ENCODE results near the gene CALHM3. TPM values are rescaled to one million over a fixed set of nuclear protein-coding genes. Genes with fewer than 3 reads are reported as not detected.

The CALHM3 gene
- total and polyA plus RNA-seq, 2 experiments from 2014 or later = 0.14 to 0.19 TPM

- no peak for TF ChIP-seq EZH2phosphoT487 (IDR thresholded peaks at IDR 0.05; ENCODE audit: unreplicated experiment)
- no peak for TF ChIP-seq EZH2 (IDR thresholded peaks at IDR 0.05; ENCODE audit: low read depth, unreplicated experiment)
- TF ChIP-seq ETS1 (IDR thresholded peaks at IDR 0.05) = no peak
Measured at GRCh38 chr10:103442031-103442461, 37.0 kb downstream of the CALHM3 start (continued).

DNA sequence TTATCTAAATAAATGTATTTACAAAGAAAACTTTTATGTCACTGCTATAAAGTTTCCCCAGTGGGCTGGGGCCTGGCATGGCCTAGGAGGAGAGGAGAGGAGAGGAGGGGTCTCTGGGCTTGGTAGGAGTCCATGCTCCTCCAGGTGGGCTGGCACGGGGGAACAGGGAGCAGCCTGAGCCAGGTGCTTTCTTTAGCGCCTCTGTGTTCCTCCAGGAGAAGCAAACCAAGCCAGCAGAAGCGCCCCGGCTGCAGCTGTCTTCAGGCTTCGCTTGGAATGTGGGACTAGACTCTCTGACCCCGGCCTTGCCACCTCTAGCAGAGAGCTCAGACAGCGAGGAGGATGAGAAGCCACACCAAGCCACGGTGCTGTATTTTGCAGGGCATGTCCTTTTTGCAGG lies 37.4 kb downstream of the CALHM3 start:
- Histone ChIP-seq H3K27ac (ENCODE audit: low read depth) (no peak overlapping the region), H4K20me1 (replicated peaks; ENCODE audit: insufficient read depth) (peaks cover 9% of the 10 kb centered on the region; the same call in 1 of the 2 replicates), H3K4me3 (no peak overlapping the region), H3K4me1 (ENCODE audit: insufficient read depth) (no peaks in the 10 kb centered on the region), H3F3A (replicated peaks; ENCODE audit: low read depth) (no peaks in the 10 kb centered on the region), H3K9me2 (ENCODE audit: insufficient read depth) (no peaks in the 10 kb centered on the region), H3K27me3 (ENCODE audit: insufficient read depth) (no peaks in the 10 kb centered on the region), H2AFZ (no peak overlapping the region), H3K4me2 (no peak overlapping the region), H3K36me3 (ENCODE audit: insufficient read depth) (peaks cover 76% of the 10 kb centered on the region), H3K79me2 (replicated peaks; ENCODE audit: insufficient read depth) (no peaks in the 10 kb centered on the region)
- no peak for ATAC-seq
- H3K4me3 Mint-ChIP-seq = no peak overlapping the region
- H3K27ac Mint-ChIP-seq = 0 out of 2 replicates have a peak overlapping the region, but pooled peaks have one; percentile 31
- peaks cover 8% of the 10 kb centered on the region for H3K27me3 Mint-ChIP-seq (ENCODE audit: insufficient read depth, low read depth, poor library complexity)
- DNase-seq (ENCODE audit: low spot score) = no peak
- no peaks in the 10 kb centered on the region; the same call in 2 of the 3 replicates for H3K9me3 Mint-ChIP-seq
- peaks cover 91% of the 10 kb centered on the region for H3K36me3 Mint-ChIP-seq (ENCODE audit: low read depth)
- no peaks in the 10 kb centered on the region for H3K4me1 Mint-ChIP-seq
- TF ChIP-seq JUNB (IDR thresholded peaks at IDR 0.05; ENCODE audit: unreplicated experiment) (no peak), STAT1 (IDR thresholded peaks at IDR 0.05; ENCODE audit: unreplicated experiment) (no peak), ZNF114 (CRISPR knock-in tag; IDR thresholded peaks at IDR 0.05) (no peak), POLR2AphosphoS5 (IDR thresholded peaks at IDR 0.05; ENCODE audit: low read depth) (no peak), ETS1 (IDR thresholded peaks at IDR 0.05) (no peak), ZNF462 (CRISPR knock-in tag; IDR thresholded peaks at IDR 0.05) (no peak), NANOG (IDR thresholded peaks at IDR 0.05; ENCODE audit: borderline replicate concordance) (no peak), EZH2phosphoT487 (IDR thresholded peaks at IDR 0.05; ENCODE audit: unreplicated experiment) (no peak)
- TF ChIP-seq, protein P1, sequence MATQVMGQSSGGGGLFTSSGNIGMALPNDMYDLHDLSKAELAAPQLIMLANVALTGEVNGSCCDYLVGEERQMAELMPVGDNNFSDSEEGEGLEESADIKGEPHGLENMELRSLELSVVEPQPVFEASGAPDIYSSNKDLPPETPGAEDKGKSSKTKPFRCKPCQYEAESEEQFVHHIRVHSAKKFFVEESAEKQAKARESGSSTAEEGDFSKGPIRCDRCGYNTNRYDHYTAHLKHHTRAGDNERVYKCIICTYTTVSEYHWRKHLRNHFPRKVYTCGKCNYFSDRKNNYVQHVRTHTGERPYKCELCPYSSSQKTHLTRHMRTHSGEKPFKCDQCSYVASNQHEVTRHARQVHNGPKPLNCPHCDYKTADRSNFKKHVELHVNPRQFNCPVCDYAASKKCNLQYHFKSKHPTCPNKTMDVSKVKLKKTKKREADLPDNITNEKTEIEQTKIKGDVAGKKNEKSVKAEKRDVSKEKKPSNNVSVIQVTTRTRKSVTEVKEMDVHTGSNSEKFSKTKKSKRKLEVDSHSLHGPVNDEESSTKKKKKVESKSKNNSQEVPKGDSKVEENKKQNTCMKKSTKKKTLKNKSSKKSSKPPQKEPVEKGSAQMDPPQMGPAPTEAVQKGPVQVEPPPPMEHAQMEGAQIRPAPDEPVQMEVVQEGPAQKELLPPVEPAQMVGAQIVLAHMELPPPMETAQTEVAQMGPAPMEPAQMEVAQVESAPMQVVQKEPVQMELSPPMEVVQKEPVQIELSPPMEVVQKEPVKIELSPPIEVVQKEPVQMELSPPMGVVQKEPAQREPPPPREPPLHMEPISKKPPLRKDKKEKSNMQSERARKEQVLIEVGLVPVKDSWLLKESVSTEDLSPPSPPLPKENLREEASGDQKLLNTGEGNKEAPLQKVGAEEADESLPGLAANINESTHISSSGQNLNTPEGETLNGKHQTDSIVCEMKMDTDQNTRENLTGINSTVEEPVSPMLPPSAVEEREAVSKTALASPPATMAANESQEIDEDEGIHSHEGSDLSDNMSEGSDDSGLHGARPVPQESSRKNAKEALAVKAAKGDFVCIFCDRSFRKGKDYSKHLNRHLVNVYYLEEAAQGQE (IDR thresholded peaks at IDR 0.05; ENCODE audit: unreplicated experiment) = no peak
- TF ChIP-seq, protein P2, sequence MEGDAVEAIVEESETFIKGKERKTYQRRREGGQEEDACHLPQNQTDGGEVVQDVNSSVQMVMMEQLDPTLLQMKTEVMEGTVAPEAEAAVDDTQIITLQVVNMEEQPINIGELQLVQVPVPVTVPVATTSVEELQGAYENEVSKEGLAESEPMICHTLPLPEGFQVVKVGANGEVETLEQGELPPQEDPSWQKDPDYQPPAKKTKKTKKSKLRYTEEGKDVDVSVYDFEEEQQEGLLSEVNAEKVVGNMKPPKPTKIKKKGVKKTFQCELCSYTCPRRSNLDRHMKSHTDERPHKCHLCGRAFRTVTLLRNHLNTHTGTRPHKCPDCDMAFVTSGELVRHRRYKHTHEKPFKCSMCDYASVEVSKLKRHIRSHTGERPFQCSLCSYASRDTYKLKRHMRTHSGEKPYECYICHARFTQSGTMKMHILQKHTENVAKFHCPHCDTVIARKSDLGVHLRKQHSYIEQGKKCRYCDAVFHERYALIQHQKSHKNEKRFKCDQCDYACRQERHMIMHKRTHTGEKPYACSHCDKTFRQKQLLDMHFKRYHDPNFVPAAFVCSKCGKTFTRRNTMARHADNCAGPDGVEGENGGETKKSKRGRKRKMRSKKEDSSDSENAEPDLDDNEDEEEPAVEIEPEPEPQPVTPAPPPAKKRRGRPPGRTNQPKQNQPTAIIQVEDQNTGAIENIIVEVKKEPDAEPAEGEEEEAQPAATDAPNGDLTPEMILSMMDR (conservative IDR thresholded peaks at IDR 0.05; ENCODE audit: low read depth in 2 of 2) = no peak

Data from GM23338 (cell line).